ENCODE results near the gene GJB1. TPM values are rescaled to one million over a fixed set of nuclear protein-coding genes. Genes with fewer than 3 reads are reported as not detected.

The GJB1 gene
- total RNA-seq, 1 experiment from 2014 or later: not detected

- H3K14ac ChIP-seq (ENCODE audit: insufficient read depth, low read length): no peak overlapping the region
- peaks cover 47 to 53% of the 10 kb centered on the region in 2 experiments for H3K9me3 Mint-ChIP-seq
- no peaks in the 10 kb centered on the region for H3K79me1 ChIP-seq (ENCODE audit: insufficient read depth, low read depth, low read length, poor library complexity, severe bottlenecking)
- H2BK12ac ChIP-seq (ENCODE audit: insufficient read length, low read depth, low read length): no peak overlapping the region
- peaks cover 16 to 17% of the 10 kb centered on the region in 2 experiments for H3K4me1 Mint-ChIP-seq
- H3K27ac Mint-ChIP-seq: peak overlapping the region; percentile 33 to 88 (median 75); a peak in 4 of 7 replicates
- H4K8ac ChIP-seq (replicated peaks; ENCODE audit: insufficient read length, low read depth, low read length): no peak overlapping the region
- H3K23me2 ChIP-seq (ENCODE audit: insufficient read length, low read depth, low read length, poor library complexity, severe bottlenecking): no peaks in the 10 kb centered on the region
- H2BK20ac ChIP-seq (ENCODE audit: low read depth, low read length, poor library complexity, severe bottlenecking): no peak overlapping the region
- H3K36me3 Mint-ChIP-seq (ENCODE audit: insufficient read depth in 1 of 3, low read depth in 3 of 3): peaks cover 0 to 5% (median 2%) of the 10 kb centered on the region in 3 experiments; a peak in 3 of 7 replicates
- no peaks in the 10 kb centered on the region for H3K27me3 Mint-ChIP-seq (ENCODE audit: low read depth)
- no peaks in the 10 kb centered on the region for H4K20me1 ChIP-seq (ENCODE audit: control insufficient read depth, insufficient read depth, insufficient read length)
- H3K18ac ChIP-seq (ENCODE audit: insufficient read length, low read depth, low read length): no peak overlapping the region
- H3T11ph ChIP-seq (ENCODE audit: low read length): no peak overlapping the region
- H3K27me3 ChIP-seq (ENCODE audit: insufficient read depth, low read length): no peaks in the 10 kb centered on the region
- no peak overlapping the region for H2BK15ac ChIP-seq (ENCODE audit: low read depth, low read length)
- no peak overlapping the region for H4K91ac ChIP-seq (ENCODE audit: insufficient read length, low read depth, low read length)
- H3K23ac ChIP-seq (ENCODE audit: insufficient read length, low read depth, low read length): no peak overlapping the region
- TF ChIP-seq, protein P1, sequence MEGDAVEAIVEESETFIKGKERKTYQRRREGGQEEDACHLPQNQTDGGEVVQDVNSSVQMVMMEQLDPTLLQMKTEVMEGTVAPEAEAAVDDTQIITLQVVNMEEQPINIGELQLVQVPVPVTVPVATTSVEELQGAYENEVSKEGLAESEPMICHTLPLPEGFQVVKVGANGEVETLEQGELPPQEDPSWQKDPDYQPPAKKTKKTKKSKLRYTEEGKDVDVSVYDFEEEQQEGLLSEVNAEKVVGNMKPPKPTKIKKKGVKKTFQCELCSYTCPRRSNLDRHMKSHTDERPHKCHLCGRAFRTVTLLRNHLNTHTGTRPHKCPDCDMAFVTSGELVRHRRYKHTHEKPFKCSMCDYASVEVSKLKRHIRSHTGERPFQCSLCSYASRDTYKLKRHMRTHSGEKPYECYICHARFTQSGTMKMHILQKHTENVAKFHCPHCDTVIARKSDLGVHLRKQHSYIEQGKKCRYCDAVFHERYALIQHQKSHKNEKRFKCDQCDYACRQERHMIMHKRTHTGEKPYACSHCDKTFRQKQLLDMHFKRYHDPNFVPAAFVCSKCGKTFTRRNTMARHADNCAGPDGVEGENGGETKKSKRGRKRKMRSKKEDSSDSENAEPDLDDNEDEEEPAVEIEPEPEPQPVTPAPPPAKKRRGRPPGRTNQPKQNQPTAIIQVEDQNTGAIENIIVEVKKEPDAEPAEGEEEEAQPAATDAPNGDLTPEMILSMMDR (conservative IDR thresholded peaks at IDR 0.05): no peak
- H2AK5ac ChIP-seq (ENCODE audit: insufficient read length, low read length): no peak overlapping the region
- no peak overlapping the region for H3K4ac ChIP-seq (ENCODE audit: low read depth, low read length)
- peaks cover 11% of the 10 kb centered on the region for H3K9me3 ChIP-seq (ENCODE audit: control insufficient read depth, low read depth, low read length)
- no peak overlapping the region for H3K4me2 ChIP-seq (ENCODE audit: insufficient read depth, insufficient read length, low read length)
- H3K4me3 Mint-ChIP-seq: no peak overlapping the region
- H2BK120ac ChIP-seq (ENCODE audit: low read depth, low read length, poor library complexity, severe bottlenecking): no peak overlapping the region
- DNase-seq: no peak
- H3K79me2 ChIP-seq (ENCODE audit: insufficient read depth, low read length): no peaks in the 10 kb centered on the region
- H3K4me1 ChIP-seq (ENCODE audit: insufficient read depth, low read length): no peaks in the 10 kb centered on the region
- no peak overlapping the region for H3K9ac ChIP-seq (ENCODE audit: extremely low read depth, insufficient read length, low read length)
- no peak overlapping the region for H2AFZ ChIP-seq (ENCODE audit: low read length)
- no peak overlapping the region for H4K5ac ChIP-seq (ENCODE audit: insufficient read length, low read depth, low read length)
- H3K27ac ChIP-seq (ENCODE audit: insufficient read length, low read depth, low read length): peak overlapping the region; percentile 63
- no peak overlapping the region for H2BK5ac ChIP-seq (ENCODE audit: insufficient read length, low read length)
- no peak overlapping the region for H3K56ac ChIP-seq (ENCODE audit: insufficient read length, low read depth, low read length)
Observed at GRCh38 chrX:71191248-71191647, 31.8 kb upstream of the GJB1 start.

All from H9 (cell line).